GM23248 (cell line): ENCODE data around the gene OR4D11. TPM values are rescaled to one million over a fixed set of nuclear protein-coding genes. Genes with fewer than 3 reads are reported as not detected.

Experiments used
- DNase-seq: peaks from one replicate; pipeline ENCODE4 v3.0.0-alpha.2; 2015
- H2AFZ ChIP-seq: fragments of 200-600 bp; sonication (generic); 2 replicates; pipeline ENCODE4 v1.6.1; 2016; ENCODE audit warnings: antibody characterized with exemption
- H3F3A ChIP-seq: fragments of 200-600 bp; sonication (generic); 2 replicates; pipeline ENCODE4 v1.6.1; 2016; ENCODE audit warnings: mild to moderate bottlenecking, antibody characterized with exemption, mixed run types; ENCODE audit not compliant: insufficient read depth
- H3K27ac ChIP-seq: fragments of 200-600 bp; sonication (generic); 2 replicates; pipeline ENCODE4 v1.5.1; 2016; ENCODE audit warnings: mild to moderate bottlenecking
- H3K27me3 ChIP-seq: fragments of 200-600 bp; sonication (generic); replicated peaks from 2 replicates; pipeline ENCODE4 v1.6.1; 2016; ENCODE audit warnings: mild to moderate bottlenecking; ENCODE audit not compliant: insufficient read depth
- H3K36me3 ChIP-seq: fragments of 200-600 bp; sonication (generic); 2 replicates; pipeline ENCODE4 v1.6.1; 2016; ENCODE audit warnings: low read depth, mild to moderate bottlenecking
- H3K4me1 ChIP-seq: fragments of 200-600 bp; sonication (generic); 2 replicates; pipeline ENCODE4 v1.6.1; 2016; ENCODE audit warnings: mild to moderate bottlenecking; ENCODE audit not compliant: insufficient read depth
- H3K4me2 ChIP-seq: fragments of 200-600 bp; sonication (generic); one replicate; pipeline ENCODE4 v1.6.1; 2016; ENCODE audit warnings: mild to moderate bottlenecking; ENCODE audit not compliant: unreplicated experiment
- H3K4me3 ChIP-seq: fragments of 200-600 bp; sonication (generic); 2 replicates; pipeline ENCODE4 v1.5.1; 2016; ENCODE audit warnings: mild to moderate bottlenecking
- H3K79me2 ChIP-seq: fragments of 200-600 bp; sonication (generic); 2 replicates; pipeline ENCODE4 v1.6.1; 2016; ENCODE audit warnings: mild to moderate bottlenecking; ENCODE audit not compliant: insufficient read depth
- H3K9ac ChIP-seq: fragments of 200-600 bp; sonication (generic); 2 replicates; pipeline ENCODE4 v1.6.1; 2016; ENCODE audit warnings: mild to moderate bottlenecking
- H3K9me2 ChIP-seq: fragments of 200-600 bp; sonication (generic); 2 replicates; pipeline ENCODE4 v1.6.1; 2016; ENCODE audit warnings: mixed run types, mild to moderate bottlenecking, moderate library complexity; ENCODE audit not compliant: insufficient read depth
- H3K9me3 ChIP-seq: fragments of 200-600 bp; sonication (generic); one replicate; pipeline ENCODE4 v1.6.1; 2017; ENCODE audit warnings: low read depth
- H4K20me1 ChIP-seq: fragments of 200-600 bp; sonication (generic); 2 replicates; pipeline ENCODE4 v1.6.0; 2016; ENCODE audit not compliant: insufficient read depth
- EZH2 ChIP-seq: fragments of 200-600 bp; sonication (generic); IDR thresholded peaks from 2 replicates; pipeline ENCODE4 v1.6.1; 2018; ENCODE audit warnings: antibody characterized with exemption, mild to moderate bottlenecking; ENCODE audit not compliant: insufficient read depth, poor library complexity, severe bottlenecking
- EZH2phosphoT487 ChIP-seq: fragments of 200-600 bp; sonication (generic); IDR thresholded peaks from 2 replicates; pipeline ENCODE4 v1.6.1; 2018; ENCODE audit warnings: antibody characterized with exemption, moderate library complexity, mild to moderate bottlenecking, low read depth; ENCODE audit not compliant: insufficient read depth
- WGBS, 2 experiments: methylation state at CpG; one replicate each; pipeline ENCODE4 v1.1.6; 2015 to 2017; ENCODE audit warnings: low lambda C conversion rate in 2 of 2, low coverage in 1 of 2; ENCODE audit errors: missing lambda C conversion rate in 2 of 2; 5-methylcytosine and 5-hydroxymethylcytosine counted together
- in situ Hi-C: fragments of 300-500 bp; cut with MboI; formaldehyde crosslinking; loops from 2 replicates; pipeline ENCODE4 v1.15.0; 2020
- polyA plus RNA-seq: library from polyadenylated mRNA; unstranded; fragments of >200 nt; fragmentation: Nextera tagmentation; extraction: Ambion mirVana; gene quantifications from 2 replicates; pipeline ENCODE4 v1.2.1, GENCODE V29; 2016
- total RNA-seq: library from RNA; depleted of rRNA; stranded (reverse); fragments of >200 nt; shearing (Covaris generic); gene quantifications from 2 replicates; pipeline ENCODE4 v1.2.3, GENCODE V29; 2014; rRNA removed

OR4D11 gene
- total RNA-seq: not detected in 2 replicates
- not detected in 2 replicates for polyA plus RNA-seq

DNA sequence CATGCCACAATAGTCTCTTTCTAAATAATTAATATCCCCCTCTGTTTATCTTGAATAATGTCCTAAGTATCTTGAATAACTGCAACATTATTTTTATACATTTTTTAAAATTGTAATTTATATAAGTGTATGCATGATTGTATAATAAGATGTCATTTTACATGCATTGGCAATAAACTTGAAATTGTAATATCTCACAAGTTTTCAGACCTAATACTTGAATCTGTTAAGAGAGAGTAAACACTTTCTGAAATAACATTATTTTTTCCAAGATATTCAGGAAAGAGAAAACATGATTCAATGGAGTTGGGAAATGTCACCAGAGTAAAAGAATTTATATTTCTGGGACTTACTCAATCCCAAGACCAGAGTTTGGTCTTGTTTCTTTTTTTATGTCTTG lies at the start of gene OR4D11:
OR4D11 (plus strand) TSS at position 301 of the 400 bp plus-strand sequence; CDS start at position 301, 0 bp downstream.
- H4K20me1 ChIP-seq: no peaks in the 10 kb centered on the region
- H3K27ac ChIP-seq: no peak within 1 kb of the TSS
- H3K36me3 ChIP-seq: no peaks in the 10 kb centered on the region
- no peak for TF ChIP-seq EZH2phosphoT487
- no peak for TF ChIP-seq EZH2
- H3K4me1 ChIP-seq: no peaks in the 10 kb centered on the region
- H3K9ac ChIP-seq: no peak within 1 kb of the TSS
- no peaks in the 10 kb centered on the region for H3K79me2 ChIP-seq
- no peak within 1 kb of the TSS for H3K4me2 ChIP-seq
- in situ Hi-C loops: no loop called here
- no peaks in the 10 kb centered on the region for H3K9me2 ChIP-seq
- no peak within 1 kb of the TSS for H3K4me3 ChIP-seq
- H3K9me3 ChIP-seq: no peaks in the 10 kb centered on the region
- no peak for DNase-seq
- no peak within 1 kb of the TSS for H2AFZ ChIP-seq
- H3K27me3 ChIP-seq: 0 out of 2 replicates have a peak, but pooled peaks cover 5% of the 10 kb centered on the region
- H3F3A ChIP-seq: no peaks in the 10 kb centered on the region

DNA sequence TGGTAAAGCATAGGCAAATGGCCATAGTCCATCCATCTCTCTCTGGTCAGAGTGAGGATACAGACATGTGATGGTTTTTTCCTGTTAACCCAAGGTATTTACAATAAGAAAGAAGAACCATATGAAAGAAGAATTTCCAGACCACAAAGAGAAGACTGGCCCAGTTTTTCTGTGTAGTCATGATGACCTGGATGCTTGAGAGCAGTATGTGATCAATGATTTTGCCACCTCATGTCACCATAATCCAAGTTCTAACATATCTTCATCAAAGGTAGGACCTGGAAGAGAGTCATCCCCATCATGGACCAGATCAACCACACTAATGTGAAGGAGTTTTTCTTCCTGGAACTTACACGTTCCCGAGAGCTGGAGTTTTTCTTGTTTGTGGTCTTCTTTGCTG lies 46.7 kb upstream of the OR4D11 start, which contains the start of gene OR4D6:
OR4D6 (plus strand) TSS at position 301 of the 400 bp plus-strand sequence; CDS start at position 301, 0 bp downstream.
- H3K27ac ChIP-seq: no peak within 1 kb of the TSS
- H3K4me3 ChIP-seq: no peak within 1 kb of the TSS
- in situ Hi-C loops: no loop called here
- no peaks in the 10 kb centered on the region for H4K20me1 ChIP-seq
- no peak within 1 kb of the TSS for H3K9ac ChIP-seq
- no peak within 1 kb of the TSS for H2AFZ ChIP-seq
- no peaks in the 10 kb centered on the region for H3F3A ChIP-seq
- H3K9me3 ChIP-seq: no peaks in the 10 kb centered on the region
- no peaks in the 10 kb centered on the region for H3K36me3 ChIP-seq
- no peaks in the 10 kb centered on the region for H3K9me2 ChIP-seq
- no peaks in the 10 kb centered on the region for H3K79me2 ChIP-seq
- H3K4me2 ChIP-seq: no peak within 1 kb of the TSS
- WGBS, 2 experiments: 3 to 8% methylated on average over 2 of the region's 2 CpGs
- no peak for DNase-seq
- no peaks in the 10 kb centered on the region; the same call in 1 of the 2 replicates for H3K27me3 ChIP-seq
- no peaks in the 10 kb centered on the region for H3K4me1 ChIP-seq
- no peak for TF ChIP-seq EZH2
- no peak for TF ChIP-seq EZH2phosphoT487

DNA sequence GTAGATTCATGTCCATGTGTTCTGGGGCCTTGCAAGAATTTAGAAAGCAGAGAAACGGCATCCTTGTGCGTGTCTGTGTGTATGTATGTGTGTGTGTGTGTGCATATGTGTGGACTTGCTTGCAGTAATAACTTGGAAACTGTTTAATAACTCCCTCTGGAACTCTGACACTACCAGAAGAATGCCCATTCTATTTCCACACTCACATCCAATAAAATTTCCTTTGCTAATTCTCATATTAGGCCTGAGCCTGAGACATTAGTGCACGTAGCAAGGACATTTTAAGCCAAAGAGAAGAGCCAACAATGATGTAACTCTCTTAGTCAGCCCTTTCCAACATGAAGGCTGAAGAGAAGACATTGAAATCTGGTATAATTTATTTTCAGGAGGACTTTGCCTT lies 43.5 kb upstream of the OR4D11 start:
- H2AFZ ChIP-seq: no peak overlapping the region
- no peaks in the 10 kb centered on the region for H4K20me1 ChIP-seq
- no peak for DNase-seq
- no peak overlapping the region for H3K9ac ChIP-seq
- no peaks in the 10 kb centered on the region for H3K9me3 ChIP-seq
- 18 to 20% methylated on average over 3 of the region's 3 CpGs for WGBS, 2 experiments
- H3K4me1 ChIP-seq: peaks cover 11% of the 10 kb centered on the region; the same call in 1 of the 2 replicates
- no peak overlapping the region for H3K4me2 ChIP-seq
- H3K4me3 ChIP-seq: no peak overlapping the region
- H3K79me2 ChIP-seq: no peaks in the 10 kb centered on the region
- 0 out of 2 replicates have a peak, but pooled peaks cover 10% of the 10 kb centered on the region for H3F3A ChIP-seq
- no peaks in the 10 kb centered on the region for H3K9me2 ChIP-seq
- H3K27ac ChIP-seq: no peak overlapping the region
- no peaks in the 10 kb centered on the region for H3K27me3 ChIP-seq
- in situ Hi-C loops: no loop called here
- TF ChIP-seq EZH2: no peak
- TF ChIP-seq EZH2phosphoT487: no peak
- H3K36me3 ChIP-seq: no peaks in the 10 kb centered on the region

DNA sequence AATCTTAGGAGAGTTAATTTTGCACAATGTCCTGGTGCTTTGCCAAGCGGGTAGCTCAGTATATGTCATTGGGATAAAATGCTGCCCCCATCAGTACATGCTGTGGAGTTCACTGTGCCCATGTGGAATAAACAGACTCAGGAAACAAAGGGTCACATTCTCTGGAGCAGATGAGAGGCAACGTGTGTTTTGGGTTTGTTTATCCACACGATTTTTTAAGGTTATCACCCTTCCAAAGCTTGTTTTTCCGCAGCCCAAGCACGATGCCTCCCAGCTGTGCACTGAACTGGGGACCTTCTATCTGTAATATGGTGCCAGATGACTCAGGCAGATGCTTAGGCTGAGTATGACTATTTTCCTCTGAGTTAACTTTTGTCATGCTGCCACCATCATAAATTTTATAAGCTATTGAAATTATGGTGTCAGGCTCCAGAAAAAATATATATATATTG lies 40.2 kb upstream of the OR4D11 start:
- no peak overlapping the region for H2AFZ ChIP-seq
- peaks cover 11% of the 10 kb centered on the region; the same call in 1 of the 2 replicates for H3K4me1 ChIP-seq
- H3K27ac ChIP-seq: no peak overlapping the region
- no peak overlapping the region for H3K9ac ChIP-seq
- H3K4me2 ChIP-seq: no peak overlapping the region
- DNase-seq: peak; percentile 69
- H3K36me3 ChIP-seq: no peaks in the 10 kb centered on the region
- no peak for TF ChIP-seq EZH2phosphoT487
- no peak for TF ChIP-seq EZH2
- H3K27me3 ChIP-seq: no peaks in the 10 kb centered on the region
- H3K9me3 ChIP-seq: no peaks in the 10 kb centered on the region
- in situ Hi-C loops: no loop called here
- WGBS, 2 experiments: 1 to 4% methylated on average over 5 of the region's 5 CpGs
- H4K20me1 ChIP-seq: no peaks in the 10 kb centered on the region
- 0 out of 2 replicates have a peak, but pooled peaks cover 10% of the 10 kb centered on the region for H3F3A ChIP-seq
- H3K4me3 ChIP-seq: peak overlapping the region; percentile 4; the same call in 1 of the 2 replicates
- H3K9me2 ChIP-seq: no peaks in the 10 kb centered on the region
- H3K79me2 ChIP-seq: no peaks in the 10 kb centered on the region

DNA sequence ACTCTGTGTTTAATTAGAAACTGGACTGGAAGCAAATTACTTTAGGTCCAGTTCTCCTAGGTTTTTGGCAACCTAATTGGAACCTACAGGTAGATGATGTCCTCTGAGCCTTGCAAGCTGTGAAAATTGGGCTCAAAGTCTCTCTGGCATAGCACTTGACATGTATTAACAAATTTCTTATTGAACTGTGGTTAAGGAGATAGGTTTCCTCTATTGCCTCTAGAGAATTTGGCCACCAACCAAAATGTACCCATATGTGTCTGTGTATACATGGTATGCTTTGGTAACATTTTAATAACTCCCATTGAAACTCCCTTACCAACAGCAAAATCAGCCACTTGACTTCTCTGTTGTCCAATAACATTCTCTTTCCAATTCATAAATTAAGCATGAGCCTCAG lies 30.4 kb upstream of the OR4D11 start, which contains the start of gene OR4D10:
OR4D10 (plus strand) TSS at position 301 of the 400 bp plus-strand sequence. CDS start 4,115 bp downstream, outside the sequence.
- no peak within 1 kb of the TSS for H3K27ac ChIP-seq
- no peak within 1 kb of the TSS for H2AFZ ChIP-seq
- no peaks in the 10 kb centered on the region for H3K79me2 ChIP-seq
- no peak within 1 kb of the TSS for H3K4me3 ChIP-seq
- no peaks in the 10 kb centered on the region for H3K36me3 ChIP-seq
- DNase-seq: no peak
- no peaks in the 10 kb centered on the region for H3F3A ChIP-seq
- no peak for TF ChIP-seq EZH2
- no peak for TF ChIP-seq EZH2phosphoT487
- no peaks in the 10 kb centered on the region for H4K20me1 ChIP-seq
- H3K4me1 ChIP-seq: no peaks in the 10 kb centered on the region
- H3K9ac ChIP-seq: no peak within 1 kb of the TSS
- no peaks in the 10 kb centered on the region for H3K9me3 ChIP-seq
- no peak within 1 kb of the TSS for H3K4me2 ChIP-seq
- H3K9me2 ChIP-seq: no peaks in the 10 kb centered on the region
- in situ Hi-C loops: no loop called here
- H3K27me3 ChIP-seq: no peaks in the 10 kb centered on the region
